Measurements from ENCODE around the gene GPR52.
"Not testable (repeated sequence)": the region's sequence is repeated elsewhere in the genome, so short reads cannot be mapped to it uniquely, and the experiment has no call there.

GPR52 gene

GRCh38 chr1:174408146-174408545, 39.6 kb upstream of the GPR52 start:
- TF ChIP-seq CTCF (IDR thresholded peaks at IDR 0.05; ENCODE audit: borderline replicate concordance, insufficient read depth, low read depth, low read length): no peak
- H3K4me3 ChIP-seq (ENCODE audit: low read depth, low read length): no peak overlapping the region

GRCh38 chr1:174409801-174410200, 38.0 kb upstream of the GPR52 start:
- H3K4me3 ChIP-seq (ENCODE audit: low read depth, low read length): not testable (repeated sequence)

- no peak overlapping the region for H3K4me3 ChIP-seq (ENCODE audit: low read depth, low read length)
- peak; percentile 18; the same call in 1 of the 2 replicates for TF ChIP-seq CTCF (IDR thresholded peaks at IDR 0.05; ENCODE audit: borderline replicate concordance, insufficient read depth, low read depth, low read length)
Observed at GRCh38 chr1:174413632-174414031, 34.1 kb upstream of the GPR52 start.

GRCh38 chr1:174414203-174414602, 33.6 kb upstream of the GPR52 start:
- TF ChIP-seq CTCF (IDR thresholded peaks at IDR 0.05; ENCODE audit: borderline replicate concordance, insufficient read depth, low read depth, low read length): no peak
- no peak overlapping the region for H3K4me3 ChIP-seq (ENCODE audit: low read depth, low read length)

GRCh38 chr1:174415506-174415905, 32.3 kb upstream of the GPR52 start:
- TF ChIP-seq CTCF (IDR thresholded peaks at IDR 0.05; ENCODE audit: borderline replicate concordance, insufficient read depth, low read depth, low read length): no peak
- H3K4me3 ChIP-seq (ENCODE audit: low read depth, low read length): no peak overlapping the region

- H3K4me3 ChIP-seq (ENCODE audit: low read depth, low read length): no peak overlapping the region
- TF ChIP-seq CTCF (IDR thresholded peaks at IDR 0.05; ENCODE audit: borderline replicate concordance, insufficient read depth, low read depth, low read length): no peak
Observed at GRCh38 chr1:174417921-174418320, 29.8 kb upstream of the GPR52 start.

- no peak overlapping the region for H3K4me3 ChIP-seq (ENCODE audit: low read depth, low read length)
- TF ChIP-seq CTCF (IDR thresholded peaks at IDR 0.05; ENCODE audit: borderline replicate concordance, insufficient read depth, low read depth, low read length): no peak
Observed at GRCh38 chr1:174425121-174425520, 22.6 kb upstream of the GPR52 start.

- no peak overlapping the region for H3K4me3 ChIP-seq (ENCODE audit: low read depth, low read length)
- no peak for TF ChIP-seq CTCF (IDR thresholded peaks at IDR 0.05; ENCODE audit: borderline replicate concordance, insufficient read depth, low read depth, low read length)
Observed at GRCh38 chr1:174426153-174426552, 21.6 kb upstream of the GPR52 start.
